ENCODE results near the gene NMD3.

GRCh38 chr3:161284989-161285388, 63.9 kb downstream of the NMD3 start:
- TF ChIP-seq POLR2A (IDR thresholded peaks at IDR 0.05), result no peak
- TF ChIP-seq, protein P1, sequence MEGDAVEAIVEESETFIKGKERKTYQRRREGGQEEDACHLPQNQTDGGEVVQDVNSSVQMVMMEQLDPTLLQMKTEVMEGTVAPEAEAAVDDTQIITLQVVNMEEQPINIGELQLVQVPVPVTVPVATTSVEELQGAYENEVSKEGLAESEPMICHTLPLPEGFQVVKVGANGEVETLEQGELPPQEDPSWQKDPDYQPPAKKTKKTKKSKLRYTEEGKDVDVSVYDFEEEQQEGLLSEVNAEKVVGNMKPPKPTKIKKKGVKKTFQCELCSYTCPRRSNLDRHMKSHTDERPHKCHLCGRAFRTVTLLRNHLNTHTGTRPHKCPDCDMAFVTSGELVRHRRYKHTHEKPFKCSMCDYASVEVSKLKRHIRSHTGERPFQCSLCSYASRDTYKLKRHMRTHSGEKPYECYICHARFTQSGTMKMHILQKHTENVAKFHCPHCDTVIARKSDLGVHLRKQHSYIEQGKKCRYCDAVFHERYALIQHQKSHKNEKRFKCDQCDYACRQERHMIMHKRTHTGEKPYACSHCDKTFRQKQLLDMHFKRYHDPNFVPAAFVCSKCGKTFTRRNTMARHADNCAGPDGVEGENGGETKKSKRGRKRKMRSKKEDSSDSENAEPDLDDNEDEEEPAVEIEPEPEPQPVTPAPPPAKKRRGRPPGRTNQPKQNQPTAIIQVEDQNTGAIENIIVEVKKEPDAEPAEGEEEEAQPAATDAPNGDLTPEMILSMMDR (IDR thresholded peaks at IDR 0.05), result no peak
